Activated CD4-positive, alpha-beta T cell treated with anti-CD3 and anti-CD28 coated beads for 36 hours (primary cell): ENCODE measurements around the gene DNAL1. TPM values are rescaled to one million over a fixed set of nuclear protein-coding genes. Genes with fewer than 3 reads are reported as not detected.
A peak's percentile ranks its signal among the peaks of the same experiment; 100 is the strongest.

Experiments used
- ATAC-seq: fragments of 200-7000 bp; cut with Tn5 transposase; one replicate; pipeline ENCODE4 v1.10.0; 2021; ENCODE audit warnings: mild to moderate bottlenecking, moderate library complexity
- CTCF ChIA-PET: fragments of 350-600 bp; sonication (Branson Sonifier 250); formaldehyde crosslinking; loops from one replicate; lab custom pipeline; 2021; ENCODE audit warnings: antibody characterized with exemption; lab: Charles Lee
- POLR2A ChIA-PET: fragments of 350-600 bp; sonication (Branson Sonifier 250); formaldehyde crosslinking; loops from one replicate; lab custom pipeline; 2021; ENCODE audit warnings: antibody characterized with exemption, inconsistent platforms; lab: Charles Lee
- DNase-seq: peaks from one replicate; pipeline ENCODE4 v3.0.0-alpha.2; 2020
- H3K27ac Mint-ChIP-seq: one replicate; pipeline ENCODE4 v1.8.0; 2021; ENCODE audit warnings: mixed read lengths
- H3K27me3 Mint-ChIP-seq: one replicate; pipeline ENCODE4 v1.8.0; 2021; ENCODE audit warnings: mixed read lengths
- H3K36me3 Mint-ChIP-seq: one replicate; pipeline ENCODE4 v1.8.0; 2021; ENCODE audit warnings: low read depth, mixed read lengths
- H3K4me1 Mint-ChIP-seq: one replicate; pipeline ENCODE4 v1.8.0; 2021; ENCODE audit warnings: mixed read lengths
- H3K4me3 Mint-ChIP-seq: one replicate; pipeline ENCODE4 v1.8.0; 2021; ENCODE audit warnings: mild to moderate bottlenecking, moderate library complexity, mixed read lengths
- H3K9me3 Mint-ChIP-seq: one replicate; pipeline ENCODE4 v1.8.0; 2021; ENCODE audit warnings: low read depth, mixed read lengths
- intact Hi-C, 2 experiments: fragments of 100-400 bp; cut with DNase I in 1 of 2; cut with micrococcal nuclease in 1 of 2; formaldehyde crosslinking; loops; one replicate each; pipeline versions ENCODE4 v1.14.2 to v1.15.1; 2022 to 2024; cut with DNase I, micrococcal nuclease
- total RNA-seq, 2 experiments: library from RNA; stranded (reverse); gene quantifications; one replicate each; pipeline ENCODE4 v1.2.3, GENCODE V29; 2021

The DNAL1 gene
- total RNA-seq, 2 experiments from 2014 or later: 3.7 to 6.8 TPM

DNA sequence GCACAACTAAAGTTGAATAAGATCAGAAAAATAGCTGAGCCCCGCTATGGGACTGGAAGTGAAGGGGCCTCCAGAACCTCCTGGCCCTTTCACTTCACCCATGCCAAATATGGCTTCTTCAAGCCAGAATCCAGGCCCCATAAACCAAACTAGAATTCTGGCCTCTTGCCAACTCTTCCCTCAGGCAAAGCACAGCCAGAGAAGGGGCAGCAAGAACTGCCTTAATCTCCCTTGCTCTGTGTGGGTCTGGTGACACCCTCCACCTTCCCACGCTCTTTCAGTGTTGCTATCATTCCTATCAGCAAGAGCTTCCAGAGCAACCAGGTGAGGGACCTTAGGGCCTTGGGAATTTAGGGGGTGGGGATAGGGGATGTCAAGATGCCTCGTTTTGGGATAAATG, 72.5 kb downstream of the DNAL1 start:
- intact Hi-C loops: loop anchor here in 1 of 2 experiments (10.0 kb wide), 1 partner anchor 298 kb away; the partner anchor contains the start of genes BBOF1 and ENTPD5
- H3K36me3 Mint-ChIP-seq: peaks cover 44% of the 10 kb centered on the region

DNA sequence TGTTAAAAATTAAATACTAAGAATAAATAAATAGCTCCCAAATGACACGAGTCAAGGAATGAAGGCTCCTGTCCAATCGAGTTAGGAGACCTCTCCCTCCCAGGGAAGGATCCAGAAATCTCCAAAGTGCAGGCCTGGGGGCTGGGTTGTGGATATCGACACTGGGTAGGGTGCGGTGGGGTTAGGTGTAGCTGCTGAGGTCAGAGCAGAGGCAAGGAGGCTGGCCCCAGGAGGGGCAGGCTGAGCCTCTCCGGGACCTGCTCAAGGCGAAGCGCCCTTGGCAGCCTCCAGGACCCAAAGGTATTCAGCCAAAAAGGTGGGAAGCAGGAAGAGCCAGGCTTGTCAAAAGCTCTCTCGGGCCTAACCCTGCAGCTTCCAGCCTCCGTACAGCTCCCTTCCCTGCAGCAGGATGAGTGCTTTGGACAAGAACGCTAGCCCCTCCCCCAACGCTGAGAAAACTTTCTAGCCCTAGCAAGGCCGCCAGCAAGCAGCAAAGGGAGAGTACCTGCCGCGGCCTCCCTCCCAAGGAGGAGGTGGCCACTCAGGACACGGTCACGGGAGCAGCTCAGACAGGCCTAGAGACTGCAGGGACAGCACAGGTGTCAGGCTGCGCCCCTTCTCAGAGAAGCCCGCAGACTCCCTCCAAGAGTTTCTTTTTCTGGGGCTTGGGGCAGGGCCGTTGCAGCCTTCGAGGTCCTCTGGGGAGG, 73.1 kb downstream of the DNAL1 start:
- Mint-ChIP-seq H3K4me3 (no peak overlapping the region), H3K27ac (no peak overlapping the region), H3K36me3 (peaks cover 47% of the 10 kb centered on the region), H3K27me3 (no peaks in the 10 kb centered on the region), H3K4me1 (peaks cover 16% of the 10 kb centered on the region), H3K9me3 (no peaks in the 10 kb centered on the region)
- intact Hi-C loops: loop anchor here in 1 of 2 experiments (10.0 kb wide), 1 partner anchor 297 kb away; the partner anchor contains the start of genes BBOF1 and ENTPD5
- ATAC-seq (no peak), DNase-seq (no peak)
- ChIA-PET POLR2A (no interaction called here), CTCF (interaction anchor here (0.7 to 1.3 kb wide), 3 partner anchors 9 to 232 kb away, joined by 3 to 4 read pairs (median 3); partner anchors contain the start of gene FAM161B)

More for the DNA sequence above, 72.5 kb downstream of the DNAL1 start:
- H3K27ac Mint-ChIP-seq: no peak overlapping the region
- H3K4me1 Mint-ChIP-seq: peaks cover 10% of the 10 kb centered on the region
- DNase-seq (no peak), ATAC-seq (no peak)
- H3K4me3 Mint-ChIP-seq: no peak overlapping the region
- ChIA-PET POLR2A (interaction anchor here (0.6 kb wide), 1 partner anchor 183 kb away, joined by 4 read pairs; no protein-coding TSS in a partner anchor), CTCF (interaction anchor here (0.7 to 1.7 kb wide), 5 partner anchors 10 to 232 kb away, joined by 3 to 6 read pairs (median 4); partner anchors contain the start of gene FAM161B)
- H3K27me3 Mint-ChIP-seq: no peaks in the 10 kb centered on the region
- no peaks in the 10 kb centered on the region for H3K9me3 Mint-ChIP-seq

DNA sequence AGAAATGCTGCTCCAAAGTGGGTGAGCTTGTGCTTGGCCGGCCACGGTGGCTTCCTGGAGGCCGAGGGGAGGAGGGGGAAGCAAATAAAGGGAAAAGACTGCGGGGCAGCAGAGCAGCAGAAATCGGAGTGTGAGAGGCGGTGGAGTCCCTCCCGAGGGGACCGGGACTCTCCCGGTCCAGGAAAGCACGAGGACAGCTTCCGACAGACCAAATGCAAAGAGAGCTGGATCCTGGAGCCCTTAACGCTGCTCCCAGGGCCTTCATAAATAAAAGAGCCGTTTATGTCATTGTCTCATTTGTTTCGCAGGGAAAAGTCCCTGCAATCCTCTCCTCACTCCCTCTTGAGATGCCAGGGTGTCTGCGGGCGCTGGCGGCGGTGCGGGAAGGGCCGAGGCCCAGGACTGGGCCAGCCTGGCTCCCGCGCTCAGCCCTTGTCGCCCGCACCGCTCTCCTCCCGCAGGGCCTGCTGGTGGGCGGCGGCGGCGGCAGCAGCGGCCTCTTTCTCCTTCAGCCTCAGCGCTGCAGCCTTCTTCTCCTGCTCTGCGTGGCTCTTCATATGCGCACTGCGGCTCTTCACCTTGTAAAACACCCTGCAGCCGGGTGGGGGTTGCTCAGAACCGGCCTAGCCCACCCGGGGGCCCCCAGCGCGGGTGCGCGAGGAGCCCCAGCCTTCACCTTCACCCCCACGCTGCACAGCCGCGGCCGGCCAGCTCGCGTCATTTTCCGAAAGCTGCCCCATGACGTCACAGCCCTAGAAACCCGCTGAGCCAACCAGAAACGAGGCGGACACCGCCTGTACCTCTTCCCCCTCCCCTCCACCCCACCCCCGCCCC, 73.8 kb downstream of the DNAL1 start:
- H3K4me1 Mint-ChIP-seq: peaks cover 21% of the 10 kb centered on the region
- CTCF ChIA-PET: interaction anchor here (1.1 to 1.3 kb wide), 2 partner anchors 9 to 169 kb away, joined by 3 to 4 read pairs; no protein-coding TSS in a partner anchor
- no peak overlapping the region for H3K27ac Mint-ChIP-seq
- no peaks in the 10 kb centered on the region for H3K27me3 Mint-ChIP-seq
- no peaks in the 10 kb centered on the region for H3K9me3 Mint-ChIP-seq
- DNase-seq (no peak), ATAC-seq (no peak)
- POLR2A ChIA-PET: no interaction called here
- no peak overlapping the region for H3K4me3 Mint-ChIP-seq
- intact Hi-C loops: loop anchor here in 1 of 2 experiments (10.0 kb wide), 1 partner anchor 296 kb away; the partner anchor contains the start of genes BBOF1 and ENTPD5
- H3K36me3 Mint-ChIP-seq: peaks cover 49% of the 10 kb centered on the region

- Mint-ChIP-seq H3K9me3 (no peaks in the 10 kb centered on the region), H3K27me3 (no peaks in the 10 kb centered on the region), H3K27ac (no peak overlapping the region), H3K4me3 (no peak overlapping the region), H3K4me1 (peaks cover 26% of the 10 kb centered on the region), H3K36me3 (peaks cover 56% of the 10 kb centered on the region)
- DNase-seq: no peak
- ChIA-PET POLR2A (no interaction called here), CTCF (interaction anchor here (1.0 to 1.5 kb wide), 2 partner anchors 10 to 53 kb away, joined by 3 to 4 read pairs; no protein-coding TSS in a partner anchor)
- ATAC-seq: no peak
- intact Hi-C loops: loop anchor here in 1 of 2 experiments (10.0 kb wide), 1 partner anchor 295 kb away; the partner anchor contains the start of genes BBOF1 and ENTPD5
Measured at GRCh38 chr14:73719361-73719760, 74.6 kb downstream of the DNAL1 start.

- ATAC-seq: no peak
- H3K4me1 Mint-ChIP-seq: peaks cover 24% of the 10 kb centered on the region
- H3K36me3 Mint-ChIP-seq: peaks cover 59% of the 10 kb centered on the region
- H3K4me3 Mint-ChIP-seq: no peak overlapping the region
- DNase-seq: no peak
- ChIA-PET CTCF (interaction anchor here (1.0 to 1.5 kb wide), 2 partner anchors 9 to 52 kb away, joined by 3 to 4 read pairs; no protein-coding TSS in a partner anchor), POLR2A (no interaction called here)
- no peaks in the 10 kb centered on the region for H3K9me3 Mint-ChIP-seq
- H3K27ac Mint-ChIP-seq: no peak overlapping the region
- H3K27me3 Mint-ChIP-seq: no peaks in the 10 kb centered on the region
- intact Hi-C loops: loop anchor here in 1 of 2 experiments (10.0 kb wide), 1 partner anchor 295 kb away; the partner anchor contains the start of genes BBOF1 and ENTPD5
Measured at GRCh38 chr14:73719791-73720190, 75.0 kb downstream of the DNAL1 start.

DNA sequence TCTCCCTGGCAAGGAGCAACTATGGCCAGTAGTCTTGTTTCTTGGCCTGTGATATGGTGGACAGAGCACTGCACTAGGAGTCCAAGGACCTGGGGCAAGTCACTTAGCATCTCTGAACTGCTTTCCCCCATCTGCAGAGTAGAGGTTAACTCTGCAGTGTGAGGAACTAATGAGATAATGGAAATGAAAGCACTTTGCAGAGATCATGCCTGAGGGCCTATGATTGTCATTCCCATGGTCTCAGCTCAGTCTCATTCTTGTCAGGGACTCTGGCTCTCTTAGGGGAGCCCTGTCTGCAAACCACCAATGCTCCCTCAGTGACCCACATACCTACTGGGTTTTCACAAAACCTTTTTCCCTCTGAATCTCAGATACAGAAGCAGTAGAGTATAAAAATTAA, 75.8 kb downstream of the DNAL1 start:
- peaks cover 28% of the 10 kb centered on the region for H3K4me1 Mint-ChIP-seq
- H3K36me3 Mint-ChIP-seq: peaks cover 62% of the 10 kb centered on the region
- DNase-seq (no peak), ATAC-seq (no peak)
- CTCF ChIA-PET: interaction anchor here (1.5 kb wide), 1 partner anchor 9 kb away, joined by 4 read pairs; no protein-coding TSS in a partner anchor
- H3K4me3 Mint-ChIP-seq: no peak overlapping the region
- H3K27me3 Mint-ChIP-seq: no peaks in the 10 kb centered on the region
- no peak overlapping the region for H3K27ac Mint-ChIP-seq
- H3K9me3 Mint-ChIP-seq: no peaks in the 10 kb centered on the region
- intact Hi-C loops: no loop called here
- POLR2A ChIA-PET: no interaction called here

- no peak overlapping the region for H3K27ac Mint-ChIP-seq
- H3K9me3 Mint-ChIP-seq: no peaks in the 10 kb centered on the region
- DNase-seq: no peak
- no peak overlapping the region for H3K4me3 Mint-ChIP-seq
- peaks cover 34% of the 10 kb centered on the region for H3K4me1 Mint-ChIP-seq
- CTCF ChIA-PET: no interaction called here
- POLR2A ChIA-PET: no interaction called here
- H3K36me3 Mint-ChIP-seq: peaks cover 65% of the 10 kb centered on the region
- intact Hi-C loops: no loop called here
- H3K27me3 Mint-ChIP-seq: no peaks in the 10 kb centered on the region
- no peak for ATAC-seq
Measured at GRCh38 chr14:73721101-73721821, 76.5 kb downstream of the DNAL1 start.

DNA sequence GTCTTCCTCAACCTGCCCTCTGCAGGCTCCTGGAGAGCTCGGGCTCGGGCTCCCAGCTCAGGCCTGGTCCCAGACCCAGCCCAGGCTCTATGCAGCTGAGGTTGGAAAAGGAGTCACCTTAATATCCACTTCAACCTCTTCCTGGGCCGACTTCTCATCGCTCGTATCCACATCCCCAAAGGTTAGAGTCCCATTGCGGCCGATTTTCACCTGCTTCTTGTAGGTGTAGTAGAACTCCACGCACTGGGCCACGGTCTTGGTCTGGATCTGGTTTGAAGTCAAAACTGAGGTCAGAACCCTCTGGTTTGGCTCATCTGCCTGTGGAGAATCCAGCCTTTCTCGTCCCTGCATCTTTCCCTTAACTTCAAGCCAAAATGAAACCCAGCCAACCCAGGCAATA, 77.8 kb downstream of the DNAL1 start:
- H3K36me3 Mint-ChIP-seq: peaks cover 67% of the 10 kb centered on the region
- ChIA-PET CTCF (interaction anchor here (0.6 to 10.1 kb wide), 5 partner anchors 12 to 105 kb away, joined by 3 to 170 read pairs (median 3); no protein-coding TSS in a partner anchor), POLR2A (no interaction called here)
- peaks cover 37% of the 10 kb centered on the region for H3K4me1 Mint-ChIP-seq
- no peaks in the 10 kb centered on the region for H3K27me3 Mint-ChIP-seq
- ATAC-seq: no peak
- no peaks in the 10 kb centered on the region for H3K9me3 Mint-ChIP-seq
- H3K27ac Mint-ChIP-seq: peak overlapping the region; percentile 14
- H3K4me3 Mint-ChIP-seq: no peak overlapping the region
- intact Hi-C loops: no loop called here
- no peak for DNase-seq

GRCh38 chr14:73723406-73723796, 78.6 kb downstream of the DNAL1 start:
- ChIA-PET POLR2A (no interaction called here), CTCF (interaction anchor here (0.8 to 10.1 kb wide), 4 partner anchors 13 to 104 kb away, joined by 3 to 170 read pairs (median 4); no protein-coding TSS in a partner anchor)
- H3K9me3 Mint-ChIP-seq: no peaks in the 10 kb centered on the region
- no peaks in the 10 kb centered on the region for H3K27me3 Mint-ChIP-seq
- H3K4me3 Mint-ChIP-seq: no peak overlapping the region
- ATAC-seq (peak; percentile 31), DNase-seq (no peak)
- intact Hi-C loops: no loop called here
- peaks cover 67% of the 10 kb centered on the region for H3K36me3 Mint-ChIP-seq
- peak overlapping the region; percentile 70 for H3K27ac Mint-ChIP-seq
- H3K4me1 Mint-ChIP-seq: peaks cover 40% of the 10 kb centered on the region

DNA sequence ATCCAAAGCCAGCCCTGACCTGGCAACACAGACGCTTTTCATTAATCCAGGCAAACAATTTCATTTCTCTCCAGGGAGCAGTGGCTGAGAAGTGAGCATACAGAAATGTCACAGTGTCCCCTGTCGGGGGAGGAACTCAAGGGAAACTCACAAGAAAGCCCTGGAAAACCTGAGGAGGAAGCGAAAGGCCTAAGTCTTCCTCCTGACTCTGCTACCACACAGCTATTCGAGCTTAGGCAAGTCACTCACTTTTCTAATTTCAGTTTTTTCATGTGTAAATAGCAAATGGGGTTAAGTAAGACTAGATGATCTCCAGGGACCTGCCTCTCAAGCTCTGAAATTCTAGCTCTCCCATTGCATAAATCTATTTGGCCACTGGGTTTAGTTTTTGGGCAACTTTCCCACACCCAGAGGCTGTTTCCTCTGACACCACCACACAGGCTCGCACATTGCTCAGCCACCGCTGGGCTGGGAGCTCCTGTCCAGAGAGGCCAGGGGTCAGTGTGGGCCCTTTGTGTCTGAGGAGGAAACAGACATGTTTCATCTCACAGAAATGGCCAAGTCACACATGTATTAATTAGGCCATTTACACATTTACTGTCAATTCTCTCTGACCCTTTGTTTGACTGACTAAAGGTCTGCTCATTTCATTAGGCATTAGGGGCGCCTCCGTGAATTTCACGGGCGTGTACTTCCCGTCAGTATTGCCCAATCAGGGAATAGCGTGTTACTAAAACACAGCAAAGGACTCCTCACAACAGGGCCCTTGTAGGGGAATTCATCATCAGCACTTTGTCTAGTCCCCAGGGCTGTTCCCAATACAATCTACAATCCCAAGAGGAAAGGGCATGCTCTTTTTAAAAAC, 79.2 kb downstream of the DNAL1 start:
- H3K4me3 Mint-ChIP-seq: no peak overlapping the region
- DNase-seq: no peak
- POLR2A ChIA-PET: no interaction called here
- H3K27ac Mint-ChIP-seq: peak overlapping the region; percentile 70
- CTCF ChIA-PET: interaction anchor here (0.6 to 10.1 kb wide), 5 partner anchors 9 to 216 kb away, joined by 3 to 170 read pairs (median 4); no protein-coding TSS in a partner anchor
- peaks cover 72% of the 10 kb centered on the region for H3K36me3 Mint-ChIP-seq
- no peaks in the 10 kb centered on the region for H3K27me3 Mint-ChIP-seq
- intact Hi-C loops: no loop called here
- H3K9me3 Mint-ChIP-seq: no peaks in the 10 kb centered on the region
- ATAC-seq: no peak
- H3K4me1 Mint-ChIP-seq: peaks cover 47% of the 10 kb centered on the region
